Large intestine (tissue), 12 donors: ENCODE data around the gene VN1R4. TPM values are rescaled to one million over a fixed set of nuclear protein-coding genes. Genes with fewer than 3 reads are reported as not detected.
"Not testable (repeated sequence)": the region's sequence is repeated elsewhere in the genome, so short reads cannot be mapped to it uniquely, and the experiment has no call there.

Source experiments
- DNase-seq, 2 donors: peaks; one replicate each; pipeline versions ENCODE4 v3.0.0 to v3.0.0-alpha.2; 2013
- H3K27ac ChIP-seq: one replicate; pipeline ENCODE4 v1.5.1; 2013; ENCODE audit warnings: low read length
- H3K27me3 ChIP-seq: 2 replicates; pipeline ENCODE4 v1.6.1; 2013; ENCODE audit warnings: low read length; ENCODE audit not compliant: control insufficient read depth, insufficient read depth
- H3K36me3 ChIP-seq: 2 replicates; pipeline ENCODE4 v1.6.1; 2013; ENCODE audit warnings: low read length; ENCODE audit not compliant: control insufficient read depth, insufficient read depth
- H3K4me1 ChIP-seq: one replicate; pipeline ENCODE4 v1.6.1; 2013; ENCODE audit warnings: low read length; ENCODE audit not compliant: control insufficient read depth, insufficient read depth
- H3K4me3 ChIP-seq: one replicate; pipeline ENCODE4 v1.5.1; 2013; ENCODE audit warnings: low read length
- H3K9me3 ChIP-seq: one replicate; pipeline ENCODE4 v1.6.1; 2013; ENCODE audit warnings: mild to moderate bottlenecking, low read depth, low read length, moderate library complexity; ENCODE audit not compliant: control insufficient read depth
- WGBS: methylation state at CpG from one replicate; pipeline ENCODE4 v1.1.5; 2013; ENCODE audit warnings: low lambda C conversion rate; ENCODE audit not compliant: insufficient coverage; 5-methylcytosine and 5-hydroxymethylcytosine counted together
- long read RNA-seq, 11 donors: transcript quantifications; one replicate each; lab custom pipeline, GENCODE V29; 2026
- polyA plus RNA-seq: library from polyadenylated mRNA; unstranded; fragments of 120-200 nt; gene quantifications from one replicate; pipeline ENCODE4 v1.2.1, GENCODE V29; 2013

The VN1R4 gene
- polyA plus RNA-seq = not detected
- long read RNA-seq, donor 1 = 0 reads
- long read RNA-seq, donor 2 = 0 reads
- long read RNA-seq, donor 3 = 0 reads
- long read RNA-seq, donor 4 = 0 reads
- long read RNA-seq, donor 5 = 0 reads
- long read RNA-seq, donor 6 = 0 reads
- long read RNA-seq, donor 7 = 0 reads
- long read RNA-seq, donor 8 = 0 reads
- long read RNA-seq, donor 9 = 0 reads
- long read RNA-seq, donor 10 = 0 reads
- long read RNA-seq, donor 11 = 0 reads

GRCh38 chr19:53267623-53268022 is at the start of gene VN1R4:
Gene VN1R4 (minus strand): TSS chr19:53267723. CDS start chr19:53267665, 58 bp downstream.
- not testable (repeated sequence) for H3K36me3 ChIP-seq, H3K4me3 ChIP-seq, H3K4me1 ChIP-seq, H3K27me3 ChIP-seq, DNase-seq, H3K27ac ChIP-seq
- WGBS = no CpG with 5 or more reads among the region's 5 CpGs
- peaks cover 13% of the 10 kb centered on the region for H3K9me3 ChIP-seq

- H3K9me3 ChIP-seq = peaks cover 18% of the 10 kb centered on the region
- peaks cover 5% of the 10 kb centered on the region for H3K27me3 ChIP-seq
- H3K4me1 ChIP-seq = no peaks in the 10 kb centered on the region
- DNase-seq = no peak
- no peak overlapping the region for H3K27ac ChIP-seq
- 78% methylated on average over 3 of the region's 12 CpGs for WGBS
- no peak overlapping the region for H3K4me3 ChIP-seq
- no peaks in the 10 kb centered on the region for H3K36me3 ChIP-seq
Observed at GRCh38 chr19:53311897-53312296, 44.4 kb upstream of the VN1R4 start.

GRCh38 chr19:53311044-53311443 is 43.5 kb upstream of the VN1R4 start:
- H3K4me3 ChIP-seq = no peak overlapping the region
- peaks cover 18% of the 10 kb centered on the region for H3K9me3 ChIP-seq
- WGBS = 63% methylated on average over 3 of the region's 11 CpGs
- H3K4me1 ChIP-seq = no peaks in the 10 kb centered on the region
- H3K27me3 ChIP-seq = peaks cover 5% of the 10 kb centered on the region
- no peaks in the 10 kb centered on the region for H3K36me3 ChIP-seq
- DNase-seq = no peak
- no peak overlapping the region for H3K27ac ChIP-seq

GRCh38 chr19:53308339-53308811 is 40.9 kb upstream of the VN1R4 start:
- Histone ChIP-seq H3K4me1 (no peaks in the 10 kb centered on the region), H3K27me3 (peaks cover 5% of the 10 kb centered on the region), H3K36me3 (no peaks in the 10 kb centered on the region), H3K4me3 (no peak overlapping the region), H3K27ac (no peak overlapping the region), H3K9me3 (peaks cover 18% of the 10 kb centered on the region)
- no peak for DNase-seq
- no CpG with 5 or more reads among the region's 32 CpGs for WGBS

GRCh38 chr19:53301341-53301740 is 33.8 kb upstream of the VN1R4 start:
- WGBS = no CpG with 5 or more reads among the region's 8 CpGs
- not testable (repeated sequence) for H3K27ac ChIP-seq, H3K36me3 ChIP-seq, H3K9me3 ChIP-seq, H3K4me3 ChIP-seq, H3K4me1 ChIP-seq, H3K27me3 ChIP-seq, DNase-seq

GRCh38 chr19:53294786-53295441 is 27.4 kb upstream of the VN1R4 start:
- Histone ChIP-seq H3K4me1 (no peaks in the 10 kb centered on the region), H3K27me3 (no peaks in the 10 kb centered on the region), H3K9me3 (peaks cover 22% of the 10 kb centered on the region), H3K27ac (no peak overlapping the region), H3K36me3 (no peaks in the 10 kb centered on the region), H3K4me3 (no peak overlapping the region)
- DNase-seq = no peak
- 66% methylated on average over 4 of the region's 7 CpGs for WGBS

- WGBS = 81% methylated on average over 6 of the region's 47 CpGs
Observed at GRCh38 chr19:53290758-53291549, 23.4 kb upstream of the VN1R4 start.

GRCh38 chr19:53285087-53285486 is 17.6 kb upstream of the VN1R4 start:
- H3K36me3 ChIP-seq = no peaks in the 10 kb centered on the region
- no peak for DNase-seq
- H3K27me3 ChIP-seq = no peaks in the 10 kb centered on the region
- no peaks in the 10 kb centered on the region for H3K4me1 ChIP-seq
- no peak overlapping the region for H3K4me3 ChIP-seq
- no CpG with 5 or more reads among the region's 4 CpGs for WGBS
- no peak overlapping the region for H3K27ac ChIP-seq
- no peaks in the 10 kb centered on the region for H3K9me3 ChIP-seq

More at GRCh38 chr19:53290758-53291549, 23.4 kb upstream of the VN1R4 start:
- Histone ChIP-seq H3K27me3 (no peaks in the 10 kb centered on the region), H3K4me1 (no peaks in the 10 kb centered on the region), H3K9me3 (peaks cover 22% of the 10 kb centered on the region), H3K27ac (no peak overlapping the region), H3K36me3 (no peaks in the 10 kb centered on the region), H3K4me3 (no peak overlapping the region)
- DNase-seq = no peak

- H3K27ac ChIP-seq, H3K9me3 ChIP-seq, H3K4me1 ChIP-seq, H3K36me3 ChIP-seq, H3K27me3 ChIP-seq, H3K4me3 ChIP-seq, DNase-seq: not testable (repeated sequence)
- WGBS = no CpG with 5 or more reads among the region's 8 CpGs
Observed at GRCh38 chr19:53281947-53282346, 14.4 kb upstream of the VN1R4 start.

GRCh38 chr19:53275480-53275879 is 8.0 kb upstream of the VN1R4 start:
- no peaks in the 10 kb centered on the region for H3K27me3 ChIP-seq
- no peak for DNase-seq
- WGBS = no CpG with 5 or more reads among the region's 2 CpGs
- H3K36me3 ChIP-seq = no peaks in the 10 kb centered on the region
- H3K4me1 ChIP-seq = no peaks in the 10 kb centered on the region
- peaks cover 11% of the 10 kb centered on the region for H3K9me3 ChIP-seq
- H3K27ac ChIP-seq = no peak overlapping the region
- H3K4me3 ChIP-seq = no peak overlapping the region
